ENCODE data around the gene ZBTB24. TPM values are rescaled to one million over a fixed set of nuclear protein-coding genes. Genes with fewer than 3 reads are reported as not detected.
A peak's percentile ranks its signal among the peaks of the same experiment; 100 is the strongest.
"Not testable (repeated sequence)": the region's sequence is repeated elsewhere in the genome, so short reads cannot be mapped to it uniquely, and the experiment has no call there.

ZBTB24 gene
- total RNA-seq, 2 experiments from 2014 or later = 10.5 to 11.8 TPM

GRCh38 chr6:109465772-109466171 is 17.2 kb downstream of the ZBTB24 start:
- H3K36me3 Mint-ChIP-seq (ENCODE audit: low read depth) = peaks cover 77% of the 10 kb centered on the region
- no peak for ATAC-seq
- no peak for DNase-seq
- intact Hi-C loops (cut with micrococcal nuclease) = no loop called here
- TF ChIP-seq, protein P1, sequence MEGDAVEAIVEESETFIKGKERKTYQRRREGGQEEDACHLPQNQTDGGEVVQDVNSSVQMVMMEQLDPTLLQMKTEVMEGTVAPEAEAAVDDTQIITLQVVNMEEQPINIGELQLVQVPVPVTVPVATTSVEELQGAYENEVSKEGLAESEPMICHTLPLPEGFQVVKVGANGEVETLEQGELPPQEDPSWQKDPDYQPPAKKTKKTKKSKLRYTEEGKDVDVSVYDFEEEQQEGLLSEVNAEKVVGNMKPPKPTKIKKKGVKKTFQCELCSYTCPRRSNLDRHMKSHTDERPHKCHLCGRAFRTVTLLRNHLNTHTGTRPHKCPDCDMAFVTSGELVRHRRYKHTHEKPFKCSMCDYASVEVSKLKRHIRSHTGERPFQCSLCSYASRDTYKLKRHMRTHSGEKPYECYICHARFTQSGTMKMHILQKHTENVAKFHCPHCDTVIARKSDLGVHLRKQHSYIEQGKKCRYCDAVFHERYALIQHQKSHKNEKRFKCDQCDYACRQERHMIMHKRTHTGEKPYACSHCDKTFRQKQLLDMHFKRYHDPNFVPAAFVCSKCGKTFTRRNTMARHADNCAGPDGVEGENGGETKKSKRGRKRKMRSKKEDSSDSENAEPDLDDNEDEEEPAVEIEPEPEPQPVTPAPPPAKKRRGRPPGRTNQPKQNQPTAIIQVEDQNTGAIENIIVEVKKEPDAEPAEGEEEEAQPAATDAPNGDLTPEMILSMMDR (IDR thresholded peaks at IDR 0.05) = no peak
- no peaks in the 10 kb centered on the region for H3K27me3 Mint-ChIP-seq
- H3K27ac Mint-ChIP-seq = peak overlapping the region; percentile 48
- peaks cover 63% of the 10 kb centered on the region for H3K4me1 Mint-ChIP-seq (ENCODE audit: low read depth)
- no peak overlapping the region for H3K4me3 Mint-ChIP-seq
- POLR2A ChIA-PET = interaction anchor here (0.6 to 2.0 kb wide), 2 partner anchors 17 to 77 kb away, joined by 3 to 7 read pairs; no protein-coding TSS in a partner anchor
- peaks cover 3% of the 10 kb centered on the region for H3K9me3 Mint-ChIP-seq
- CTCF ChIA-PET = interaction anchor here (1.1 to 2.3 kb wide), 2 partner anchors 10 to 15 kb away, joined by 3 to 9 read pairs; partner anchors contain the start of gene MICAL1

DNA sequence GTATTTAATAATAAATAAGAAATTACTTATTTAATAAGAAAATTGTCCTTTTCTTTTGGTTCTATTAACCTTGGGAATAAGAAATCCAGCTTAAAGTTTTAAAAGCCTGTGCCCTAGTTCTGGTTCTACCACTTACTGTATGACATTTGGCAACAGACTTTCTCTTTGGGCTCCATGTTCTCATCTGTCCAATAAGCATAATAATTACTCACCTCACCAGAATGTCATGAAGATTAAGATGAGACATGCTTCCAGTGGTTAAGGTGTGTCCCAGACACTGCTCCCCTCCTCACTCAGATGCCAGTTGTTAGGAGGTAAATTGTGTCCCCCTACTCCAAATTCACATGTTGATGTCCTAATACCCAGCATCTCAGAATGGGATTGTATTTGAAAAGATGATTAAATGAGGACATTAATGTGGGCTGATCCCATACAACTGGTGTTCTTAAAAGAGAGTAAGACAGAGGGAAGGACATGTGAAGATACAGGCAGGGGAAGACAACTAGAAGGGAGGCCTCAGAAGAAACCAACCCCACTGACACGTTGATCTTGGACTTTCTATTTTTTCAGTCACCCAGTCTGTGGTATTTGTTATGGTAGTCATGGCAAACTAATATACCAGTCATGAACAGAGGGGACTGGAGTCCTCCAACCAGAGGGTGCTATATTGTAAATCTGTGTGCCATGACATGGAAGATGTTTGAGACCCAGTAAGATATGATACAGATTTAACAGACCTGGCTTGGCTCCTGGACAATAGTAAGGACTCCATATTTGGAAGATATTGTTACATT is 21.1 kb downstream of the ZBTB24 start:
- intact Hi-C loops (cut with micrococcal nuclease) = no loop called here
- Mint-ChIP-seq H3K27ac (peak overlapping the region; percentile 62), H3K27me3 (no peaks in the 10 kb centered on the region), H3K36me3 (ENCODE audit: low read depth) (peaks cover 56% of the 10 kb centered on the region), H3K4me3 (no peak overlapping the region), H3K9me3 (peaks cover 3% of the 10 kb centered on the region), H3K4me1 (ENCODE audit: low read depth) (peaks cover 73% of the 10 kb centered on the region)
- DNase-seq (no peak), ATAC-seq (peak; percentile 7)
- ChIA-PET CTCF (interaction anchor here (2.7 kb wide), 1 partner anchor 274 kb away, joined by 6 read pairs; no protein-coding TSS in a partner anchor), POLR2A (interaction anchor here (0.9 to 1.0 kb wide), 2 partner anchors 8 to 15 kb away, joined by 3 to 4 read pairs; no protein-coding TSS in a partner anchor)
- TF ChIP-seq, protein P1 (IDR thresholded peaks at IDR 0.05) = no peak

- DNase-seq; H3K27me3 Mint-ChIP-seq; intact Hi-C loops (cut with micrococcal nuclease); H3K4me3 Mint-ChIP-seq; H3K9me3 Mint-ChIP-seq; ATAC-seq: not testable (repeated sequence)
- ChIA-PET POLR2A (interaction anchor here (0.9 to 1.0 kb wide), 2 partner anchors 8 to 15 kb away, joined by 3 to 4 read pairs; no protein-coding TSS in a partner anchor), CTCF (interaction anchor here (0.9 kb wide), 2 partner anchors 58 to 76 kb away, joined by 3 to 4 read pairs; no protein-coding TSS in a partner anchor)
- H3K27ac Mint-ChIP-seq = peak overlapping the region; percentile 55
- peaks cover 78% of the 10 kb centered on the region for H3K4me1 Mint-ChIP-seq (ENCODE audit: low read depth)
- peaks cover 50% of the 10 kb centered on the region for H3K36me3 Mint-ChIP-seq (ENCODE audit: low read depth)
These were observed 21.8 kb downstream of the ZBTB24 start for GRCh38 chr6:109461205-109461604.

GRCh38 chr6:109460161-109460829 is 22.7 kb downstream of the ZBTB24 start:
- Mint-ChIP-seq H3K4me1 (ENCODE audit: low read depth) (peaks cover 71% of the 10 kb centered on the region), H3K9me3 (peaks cover 3% of the 10 kb centered on the region), H3K4me3 (no peak overlapping the region), H3K27me3 (no peaks in the 10 kb centered on the region), H3K27ac (peak overlapping the region; percentile 59), H3K36me3 (ENCODE audit: low read depth) (peaks cover 41% of the 10 kb centered on the region)
- ATAC-seq (no peak), DNase-seq (no peak)
- ChIA-PET CTCF (interaction anchor here (0.9 to 2.2 kb wide), 5 partner anchors 9 to 77 kb away, joined by 3 to 7 read pairs (median 5); partner anchors contain the start of genes PPIL6 and SMPD2), POLR2A (interaction anchor here (0.6 to 1.8 kb wide), 5 partner anchors 19 to 720 kb away, joined by 3 to 10 read pairs (median 4); partner anchors contain the start of genes CD164 and CDC40)
- intact Hi-C loops (cut with micrococcal nuclease) = no loop called here
- TF ChIP-seq, protein P1 (IDR thresholded peaks at IDR 0.05) = no peak
